ENCODE results near the gene CAMKK1.

GRCh38 chr17:3925684-3926485 is 33.0 kb upstream of the CAMKK1 start:
- TF ChIP-seq EP300 (IDR thresholded peaks at IDR 0.05) (no peak), POLR2A (IDR thresholded peaks at IDR 0.05) (no peak), CTCF (IDR thresholded peaks at IDR 0.05) (no peak)
